GM23338 (cell line): ENCODE measurements around the gene ZNF106. TPM values are rescaled to one million over a fixed set of nuclear protein-coding genes. Genes with fewer than 3 reads are reported as not detected.

Experiments
- ATAC-seq: fragments of 200-7000 bp; cut with Tn5 transposase; 3 replicates; pipeline ENCODE4 v1.9.1; 2020
- DNase-seq: peaks from one replicate; pipeline ENCODE4 v3.0.0-alpha.2; 2015; ENCODE audit warnings: low spot score
- H2AFZ ChIP-seq: fragments of 200-600 bp; sonication (generic); 2 replicates; pipeline ENCODE4 v1.8.0; 2016; ENCODE audit warnings: antibody characterized with exemption, mild to moderate bottlenecking, moderate library complexity
- H3F3A ChIP-seq: fragments of 200-600 bp; sonication (generic); replicated peaks from 2 replicates; pipeline ENCODE4 v1.8.0; 2017; ENCODE audit warnings: antibody characterized with exemption, mixed run types, low read depth
- H3K27ac ChIP-seq: fragments of 200-600 bp; sonication (generic); 2 replicates; pipeline ENCODE4 v1.6.1; 2016; ENCODE audit warnings: low read depth
- H3K27me3 ChIP-seq: fragments of 200-600 bp; sonication (generic); 2 replicates; pipeline ENCODE4 v1.8.0; 2016; ENCODE audit warnings: mild to moderate bottlenecking, mixed run types, moderate library complexity; ENCODE audit not compliant: insufficient read depth
- H3K36me3 ChIP-seq: fragments of 200-600 bp; sonication (generic); 2 replicates; pipeline ENCODE4 v1.8.0; 2016; ENCODE audit warnings: mild to moderate bottlenecking; ENCODE audit not compliant: insufficient read depth
- H3K4me1 ChIP-seq: fragments of 200-600 bp; sonication (generic); 2 replicates; pipeline ENCODE4 v1.8.0; 2016; ENCODE audit warnings: mild to moderate bottlenecking, moderate library complexity; ENCODE audit not compliant: insufficient read depth
- H3K4me2 ChIP-seq: fragments of 200-600 bp; sonication (generic); 2 replicates; pipeline ENCODE4 v1.7.1; 2017; ENCODE audit warnings: mixed run types
- H3K4me3 ChIP-seq: fragments of 200-600 bp; sonication (generic); 2 replicates; pipeline ENCODE4 v1.6.1; 2016; ENCODE audit warnings: mixed run types
- H3K79me2 ChIP-seq: fragments of 200-600 bp; sonication (generic); replicated peaks from 2 replicates; pipeline ENCODE4 v1.8.0; 2017; ENCODE audit warnings: mild to moderate bottlenecking; ENCODE audit not compliant: insufficient read depth
- H3K9me2 ChIP-seq: fragments of 200-600 bp; sonication (generic); 2 replicates; pipeline ENCODE4 v1.8.0; 2017; ENCODE audit not compliant: insufficient read depth
- H4K20me1 ChIP-seq: fragments of 200-600 bp; sonication (generic); replicated peaks from 2 replicates; pipeline ENCODE4 v1.8.0; 2017; ENCODE audit warnings: mild to moderate bottlenecking; ENCODE audit not compliant: insufficient read depth
- H3K27ac Mint-ChIP-seq: 2 replicates; pipeline ENCODE4 v1.8.0; 2020; ENCODE audit warnings: inconsistent platforms, mild to moderate bottlenecking, moderate library complexity, mixed read lengths
- H3K27me3 Mint-ChIP-seq: 3 replicates; pipeline ENCODE4 v1.8.0; 2022; ENCODE audit warnings: low read depth, mild to moderate bottlenecking, moderate library complexity, mixed read lengths, inconsistent platforms; ENCODE audit not compliant: insufficient read depth, poor library complexity
- H3K36me3 Mint-ChIP-seq: 3 replicates; pipeline ENCODE4 v1.8.0; 2021; ENCODE audit warnings: low read depth, mild to moderate bottlenecking, inconsistent platforms, moderate library complexity, mixed read lengths
- H3K4me1 Mint-ChIP-seq: 3 replicates; pipeline ENCODE4 v1.8.0; 2020; ENCODE audit warnings: mild to moderate bottlenecking, inconsistent platforms, mixed read lengths
- H3K4me3 Mint-ChIP-seq: 3 replicates; pipeline ENCODE4 v1.8.0; 2021; ENCODE audit warnings: moderate library complexity, mild to moderate bottlenecking, inconsistent platforms, mixed read lengths
- H3K9me3 Mint-ChIP-seq: 3 replicates; pipeline ENCODE4 v1.8.0; 2020; ENCODE audit warnings: moderate library complexity, mild to moderate bottlenecking, inconsistent platforms, mixed read lengths
- CREB1 ChIP-seq: fragments of 250-450 bp; sonication (Bioruptor Pico); IDR thresholded peaks from 2 replicates; pipeline ENCODE4 v1.5.0; 2020; ENCODE audit warnings: low read depth, mild to moderate bottlenecking, moderate library complexity
- CTCF ChIP-seq, 2 experiments: fragments of 200-600 bp in 1 of 2; sonication (generic) in 1 of 2; conservative IDR thresholded peaks; 2 replicates each; pipeline versions ENCODE4 v1.5.1 to v1.6.1; 2016 to 2017; ENCODE audit warnings: antibody characterized with exemption in 2 of 2, low read depth in 2 of 2, mild to moderate bottlenecking in 2 of 2, moderate library complexity in 1 of 2
- ETS1 ChIP-seq: IDR thresholded peaks from 2 replicates; pipeline ENCODE4 v1.6.1; 2016; ENCODE audit warnings: antibody characterized with exemption
- EZH2 ChIP-seq: fragments of 200-600 bp; sonication (generic); IDR thresholded peaks from one replicate; pipeline ENCODE4 v1.8.0; 2017; ENCODE audit warnings: antibody characterized with exemption, mild to moderate bottlenecking, low read depth; ENCODE audit not compliant: unreplicated experiment
- EZH2phosphoT487 ChIP-seq: fragments of 200-600 bp; sonication (generic); IDR thresholded peaks from one replicate; pipeline ENCODE4 v1.8.1; 2018; ENCODE audit warnings: antibody characterized with exemption; ENCODE audit not compliant: unreplicated experiment
- JUNB ChIP-seq: IDR thresholded peaks from one replicate; pipeline ENCODE4 v1.6.1; 2016; ENCODE audit warnings: antibody characterized with exemption; ENCODE audit not compliant: unreplicated experiment
- NANOG ChIP-seq: IDR thresholded peaks from 2 replicates; pipeline ENCODE4 v1.6.1; 2016; ENCODE audit warnings: antibody characterized with exemption, borderline replicate concordance
- POLR2AphosphoS5 ChIP-seq: IDR thresholded peaks from 2 replicates; pipeline ENCODE4 v1.6.1; 2016; ENCODE audit warnings: antibody characterized with exemption, low read depth
- REST ChIP-seq: IDR thresholded peaks from one replicate; pipeline ENCODE4 v1.6.1; 2018; ENCODE audit warnings: antibody characterized with exemption; ENCODE audit not compliant: unreplicated experiment
- STAT1 ChIP-seq: IDR thresholded peaks from one replicate; pipeline ENCODE4 v1.6.1; 2016; ENCODE audit warnings: antibody characterized with exemption; ENCODE audit not compliant: unreplicated experiment
- ZNF114 ChIP-seq: fragments of 250-450 bp; sonication (Bioruptor Pico); IDR thresholded peaks from 2 replicates; pipeline ENCODE4 v1.5.0; 2020; ENCODE audit warnings: mild to moderate bottlenecking, moderate library complexity
- ZNF331 ChIP-seq: fragments of 250-450 bp; sonication (Bioruptor Pico); IDR thresholded peaks from 2 replicates; pipeline ENCODE4 v1.5.0; 2020; ENCODE audit warnings: low read depth, mild to moderate bottlenecking, moderate library complexity
- ZNF462 ChIP-seq: fragments of 250-450 bp; sonication (Bioruptor Pico); IDR thresholded peaks from 2 replicates; pipeline ENCODE4 v1.5.0; 2020; ENCODE audit warnings: mild to moderate bottlenecking, moderate library complexity
- polyA plus RNA-seq: library from polyadenylated mRNA; unstranded; fragments of >200 nt; fragmentation: Nextera tagmentation; extraction: Ambion mirVana; gene quantifications from 2 replicates; pipeline ENCODE4 v1.2.1, GENCODE V29; 2016
- total RNA-seq: library from RNA; depleted of rRNA; stranded (reverse); fragments of >200 nt; shearing (Covaris generic); gene quantifications from 2 replicates; pipeline ENCODE4 v1.2.3, GENCODE V29; 2014

The ZNF106 gene
- total and polyA plus RNA-seq, 2 experiments from 2014 or later: 48.0 to 53.7 TPM

DNA sequence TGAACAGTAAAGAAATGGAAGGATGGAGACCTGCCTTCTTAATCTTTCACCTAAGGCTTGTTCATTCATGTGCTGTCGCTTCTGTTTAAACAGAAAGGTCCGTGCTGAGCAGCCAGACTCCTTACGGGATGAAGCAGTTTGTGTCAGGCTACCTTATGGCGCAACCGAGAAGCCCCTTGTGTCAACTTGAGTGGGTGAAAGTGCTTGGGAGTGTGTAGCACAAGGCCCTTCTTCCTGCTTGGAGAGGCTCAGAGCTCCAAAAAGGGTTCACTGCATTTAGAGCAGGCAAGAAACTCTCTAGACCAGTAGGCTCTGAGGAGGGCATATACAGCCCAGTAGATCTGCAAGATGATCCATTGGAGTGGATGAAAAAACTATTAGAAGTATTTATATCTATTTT, 115.7 kb downstream of the ZNF106 start:
- TF ChIP-seq CTCF (conservative IDR thresholded peaks at IDR 0.05; ENCODE audit: low read depth in 2 of 2) (no peak), ZNF462 (CRISPR knock-in tag) (no peak), REST (no peak), POLR2AphosphoS5 (no peak), CREB1 (no peak), NANOG (no peak), EZH2phosphoT487 (no peak), ZNF331 (CRISPR knock-in tag) (no peak), JUNB (no peak), ETS1 (no peak), STAT1 (no peak), ZNF114 (CRISPR knock-in tag) (no peak), EZH2 (no peak)
- Mint-ChIP-seq H3K27me3 (peaks cover 6% of the 10 kb centered on the region), H3K4me1 (no peaks in the 10 kb centered on the region)

More for the DNA sequence above, 115.7 kb downstream of the ZNF106 start:
- Histone ChIP-seq H3K4me1 (no peaks in the 10 kb centered on the region), H3K36me3 (no peaks in the 10 kb centered on the region; the same call in 1 of the 2 replicates), H3K27ac (no peak overlapping the region), H3K4me3 (no peak overlapping the region), H3F3A (no peaks in the 10 kb centered on the region), H3K4me2 (no peak overlapping the region), H4K20me1 (no peaks in the 10 kb centered on the region), H3K79me2 (no peaks in the 10 kb centered on the region), H2AFZ (no peak overlapping the region), H3K9me2 (0 out of 2 replicates have a peak, but pooled peaks cover 2% of the 10 kb centered on the region), H3K27me3 (no peaks in the 10 kb centered on the region)
- Mint-ChIP-seq H3K36me3 (peaks cover 17% of the 10 kb centered on the region; the same call in 2 of the 3 replicates), H3K27ac (no peak overlapping the region), H3K4me3 (no peak overlapping the region), H3K9me3 (peaks cover 31% of the 10 kb centered on the region)
- ATAC-seq: no peak
- DNase-seq: no peak
